Activated B cell treated with CpG ODN at 0.5 μM for 24 hours (primary cell): ENCODE results near the gene RNF25. TPM values are rescaled to one million over a fixed set of nuclear protein-coding genes. Genes with fewer than 3 reads are reported as not detected.
A peak's percentile ranks its signal among the peaks of the same experiment; 100 is the strongest.
"Not testable (repeated sequence)": the region's sequence is repeated elsewhere in the genome, so short reads cannot be mapped to it uniquely, and the experiment has no call there.

Experiments
- ATAC-seq: fragments of 200-7000 bp; cut with Tn5 transposase; one replicate; pipeline ENCODE4 v1.10.0; 2021; ENCODE audit warnings: low read depth, mild to moderate bottlenecking, moderate library complexity
- CTCF ChIA-PET: fragments of 350-600 bp; sonication (Branson Sonifier 250); formaldehyde crosslinking; loops from one replicate; lab custom pipeline; 2021; ENCODE audit warnings: antibody characterized with exemption; lab: Charles Lee
- POLR2A ChIA-PET: fragments of 350-600 bp; sonication (Branson Sonifier 250); formaldehyde crosslinking; loops from one replicate; lab custom pipeline; 2021; ENCODE audit warnings: antibody characterized with exemption; lab: Charles Lee
- DNase-seq: peaks from one replicate; pipeline ENCODE4 v3.0.0; 2022
- H3K27ac Mint-ChIP-seq: one replicate; pipeline ENCODE4 v1.8.0; 2020; ENCODE audit warnings: mixed read lengths
- H3K27me3 Mint-ChIP-seq: one replicate; pipeline ENCODE4 v1.8.0; 2021; ENCODE audit warnings: mixed read lengths
- H3K36me3 Mint-ChIP-seq: one replicate; pipeline ENCODE4 v1.8.0; 2021; ENCODE audit warnings: low read depth, mixed read lengths
- H3K4me1 Mint-ChIP-seq: one replicate; pipeline ENCODE4 v1.8.0; 2021; ENCODE audit warnings: mixed read lengths
- H3K4me3 Mint-ChIP-seq: one replicate; pipeline ENCODE4 v1.8.0; 2020; ENCODE audit warnings: mild to moderate bottlenecking, mixed read lengths
- H3K9me3 Mint-ChIP-seq: one replicate; pipeline ENCODE4 v1.8.0; 2020; ENCODE audit warnings: mixed read lengths
- CTCF ChIP-seq: fragments of 200-600 bp; IDR thresholded peaks from one replicate; pipeline ENCODE4 v1.8.0; 2022; ENCODE audit warnings: antibody characterized with exemption, mild to moderate bottlenecking
- intact Hi-C: fragments of 100-400 bp; cut with micrococcal nuclease; formaldehyde crosslinking; loops from one replicate; pipeline ENCODE4 v1.15.1; 2024
- total RNA-seq: library from RNA; stranded (reverse); gene quantifications from 2 replicates; pipeline ENCODE4 v1.2.3, GENCODE V29; 2022

RNF25 gene
- total RNA-seq, 1 donor from 2014 or later = 35.1 TPM

- TF ChIP-seq CTCF = no peak
- Mint-ChIP-seq H3K4me1 (no peaks in the 10 kb centered on the region), H3K4me3 (no peak overlapping the region), H3K9me3 (no peaks in the 10 kb centered on the region), H3K27me3 (no peaks in the 10 kb centered on the region), H3K27ac (no peak overlapping the region), H3K36me3 (peaks cover 4% of the 10 kb centered on the region)
- CTCF ChIA-PET = interaction anchor here (1.1 kb wide), 1 partner anchor 8 kb away, joined by 3 read pairs; no protein-coding TSS in a partner anchor
- POLR2A ChIA-PET = no interaction called here
- no peak for DNase-seq
- no peak for ATAC-seq
- intact Hi-C loops = no loop called here
These were observed 31.5 kb upstream of the RNF25 start for GRCh38 chr2:218703341-218703740.

- ATAC-seq (no peak), DNase-seq (no peak)
- ChIA-PET CTCF (no interaction called here), POLR2A (no interaction called here)
- intact Hi-C loops = no loop called here
- no peaks in the 10 kb centered on the region for H3K4me1 Mint-ChIP-seq
- H3K9me3 Mint-ChIP-seq = no peaks in the 10 kb centered on the region
- no peaks in the 10 kb centered on the region for H3K27me3 Mint-ChIP-seq
- H3K36me3 Mint-ChIP-seq = peaks cover 4% of the 10 kb centered on the region
- no peak for TF ChIP-seq CTCF
- no peak overlapping the region for H3K4me3 Mint-ChIP-seq
- H3K27ac Mint-ChIP-seq = no peak overlapping the region
These were observed 30.0 kb upstream of the RNF25 start for GRCh38 chr2:218701806-218702205.

GRCh38 chr2:218698885-218699284 lies 27.1 kb upstream of the RNF25 start:
- H3K27me3 Mint-ChIP-seq = no peaks in the 10 kb centered on the region
- ATAC-seq (no peak), DNase-seq (no peak)
- H3K9me3 Mint-ChIP-seq = no peaks in the 10 kb centered on the region
- intact Hi-C loops = no loop called here
- CTCF ChIA-PET = no interaction called here
- no peak for TF ChIP-seq CTCF
- H3K4me1 Mint-ChIP-seq = no peaks in the 10 kb centered on the region
- no peak overlapping the region for H3K4me3 Mint-ChIP-seq
- H3K36me3 Mint-ChIP-seq = peaks cover 5% of the 10 kb centered on the region
- POLR2A ChIA-PET = no interaction called here
- H3K27ac Mint-ChIP-seq = no peak overlapping the region

- Mint-ChIP-seq H3K9me3 (no peaks in the 10 kb centered on the region), H3K27me3 (no peaks in the 10 kb centered on the region), H3K4me3 (no peak overlapping the region), H3K4me1 (no peaks in the 10 kb centered on the region), H3K27ac (no peak overlapping the region), H3K36me3 (peaks cover 22% of the 10 kb centered on the region)
- DNase-seq (no peak), ATAC-seq (no peak)
- intact Hi-C loops = no loop called here
- TF ChIP-seq CTCF = no peak
- ChIA-PET CTCF (no interaction called here), POLR2A (no interaction called here)
These were observed 22.8 kb upstream of the RNF25 start for GRCh38 chr2:218694405-218695145.

GRCh38 chr2:218691234-218691633 lies 19.4 kb upstream of the RNF25 start:
- no peaks in the 10 kb centered on the region for H3K4me1 Mint-ChIP-seq
- intact Hi-C loops = no loop called here
- no peak for ATAC-seq
- no peaks in the 10 kb centered on the region for H3K9me3 Mint-ChIP-seq
- H3K36me3 Mint-ChIP-seq = peaks cover 26% of the 10 kb centered on the region
- H3K27me3 Mint-ChIP-seq = no peaks in the 10 kb centered on the region
- POLR2A ChIA-PET = no interaction called here
- DNase-seq = no peak
- no peak overlapping the region for H3K4me3 Mint-ChIP-seq
- no peak overlapping the region for H3K27ac Mint-ChIP-seq
- TF ChIP-seq CTCF = no peak
- CTCF ChIA-PET = no interaction called here

- POLR2A ChIA-PET = interaction anchor here (0.6 kb wide), 1 partner anchor 15 kb away, joined by 3 read pairs; the partner anchor contains the start of genes RNF25 and STK36
- intact Hi-C loops = loop anchor here (1.0 kb wide), 1 partner anchor 281 kb away; no protein-coding TSS in a partner anchor
These were observed 15.7 kb upstream of the RNF25 start for GRCh38 chr2:218687400-218688060.

More at GRCh38 chr2:218687400-218688060, 15.7 kb upstream of the RNF25 start:
- not testable (repeated sequence) for H3K9me3 Mint-ChIP-seq, H3K27me3 Mint-ChIP-seq, H3K27ac Mint-ChIP-seq, H3K4me3 Mint-ChIP-seq, DNase-seq, H3K4me1 Mint-ChIP-seq
- H3K36me3 Mint-ChIP-seq = peaks cover 14% of the 10 kb centered on the region
- CTCF ChIA-PET = interaction anchor here (0.7 to 1.8 kb wide), 6 partner anchors 10 to 281 kb away, joined by 3 to 10 read pairs (median 4); partner anchors contain the start of genes BCS1L and ZNF142
- ATAC-seq = peak; percentile 56
